ENCODE results near the gene FAM83D.

GRCh38 chr20:38894091-38894847 lies 31.9 kb upstream of the FAM83D start:
- TF ChIP-seq CTCF (IDR thresholded peaks at IDR 0.05; ENCODE audit: control extremely low read depth in 1 of 3, insufficient read depth in 1 of 3, low read depth in 1 of 3, low read length in 3 of 3), result no peak
- TF ChIP-seq SIN3A (conservative IDR thresholded peaks at IDR 0.05 in 1 of 2, IDR thresholded peaks at IDR 0.05 in 1 of 2; ENCODE audit: low read depth in 1 of 2, low read length in 2 of 2), result no peak
- no peak for TF ChIP-seq SRF (IDR thresholded peaks at IDR 0.05; ENCODE audit: low read depth, low read length)
- TF ChIP-seq MAFK (IDR thresholded peaks at IDR 0.05; ENCODE audit: low read depth, low read length), result no peak
- no peak for TF ChIP-seq CHD2 (IDR thresholded peaks at IDR 0.05; ENCODE audit: low read length)
- TF ChIP-seq TBP (IDR thresholded peaks at IDR 0.05; ENCODE audit: low read depth, low read length), result no peak
